ENCODE measurements around the gene ZNF205.

- TF ChIP-seq, protein P1, sequence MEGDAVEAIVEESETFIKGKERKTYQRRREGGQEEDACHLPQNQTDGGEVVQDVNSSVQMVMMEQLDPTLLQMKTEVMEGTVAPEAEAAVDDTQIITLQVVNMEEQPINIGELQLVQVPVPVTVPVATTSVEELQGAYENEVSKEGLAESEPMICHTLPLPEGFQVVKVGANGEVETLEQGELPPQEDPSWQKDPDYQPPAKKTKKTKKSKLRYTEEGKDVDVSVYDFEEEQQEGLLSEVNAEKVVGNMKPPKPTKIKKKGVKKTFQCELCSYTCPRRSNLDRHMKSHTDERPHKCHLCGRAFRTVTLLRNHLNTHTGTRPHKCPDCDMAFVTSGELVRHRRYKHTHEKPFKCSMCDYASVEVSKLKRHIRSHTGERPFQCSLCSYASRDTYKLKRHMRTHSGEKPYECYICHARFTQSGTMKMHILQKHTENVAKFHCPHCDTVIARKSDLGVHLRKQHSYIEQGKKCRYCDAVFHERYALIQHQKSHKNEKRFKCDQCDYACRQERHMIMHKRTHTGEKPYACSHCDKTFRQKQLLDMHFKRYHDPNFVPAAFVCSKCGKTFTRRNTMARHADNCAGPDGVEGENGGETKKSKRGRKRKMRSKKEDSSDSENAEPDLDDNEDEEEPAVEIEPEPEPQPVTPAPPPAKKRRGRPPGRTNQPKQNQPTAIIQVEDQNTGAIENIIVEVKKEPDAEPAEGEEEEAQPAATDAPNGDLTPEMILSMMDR (IDR thresholded peaks at IDR 0.05; ENCODE audit: insufficient read depth, low read depth, low read length) = no peak
- TF ChIP-seq EZH2 (IDR thresholded peaks at IDR 0.05; ENCODE audit: insufficient read depth, low read length) = no peak
Measured at GRCh38 chr16:3143189-3143588, 30.8 kb downstream of the ZNF205 start.
